Calu3 (cell line): ENCODE measurements around the gene TOM1L2. TPM values are rescaled to one million over a fixed set of nuclear protein-coding genes. Genes with fewer than 3 reads are reported as not detected.

Experiments used
- BruUV-seq: library from RNA; stranded (reverse); fragments of 400-500 nt; replicated peaks from 2 replicates; lab custom pipeline; 2021; lab: Mats Ljungman, UMichigan
- CTCF ChIA-PET: fragments of 300-600 bp; sonication (Branson Sonifier 250); formaldehyde crosslinking; loops from one replicate; lab custom pipeline; 2022; ENCODE audit warnings: antibody characterized with exemption; lab: Charles Lee
- DNase-seq: peaks from one replicate; pipeline ENCODE4 v3.0.0; 2022
- H3K27ac Mint-ChIP-seq: one replicate; pipeline ENCODE4 v1.8.0; 2022; ENCODE audit warnings: mixed read lengths; ENCODE audit not compliant: unreplicated experiment
- H3K27me3 Mint-ChIP-seq: one replicate; pipeline ENCODE4 v1.8.0; 2022; ENCODE audit warnings: mixed read lengths; ENCODE audit not compliant: unreplicated experiment
- H3K36me3 Mint-ChIP-seq: one replicate; pipeline ENCODE4 v1.8.0; 2022; ENCODE audit warnings: mild to moderate bottlenecking, moderate library complexity, mixed read lengths; ENCODE audit not compliant: insufficient read depth, unreplicated experiment
- H3K4me1 Mint-ChIP-seq: one replicate; pipeline ENCODE4 v1.8.0; 2022; ENCODE audit warnings: mild to moderate bottlenecking, low read depth, mixed read lengths; ENCODE audit not compliant: unreplicated experiment
- H3K4me3 Mint-ChIP-seq: one replicate; pipeline ENCODE4 v1.8.0; 2022; ENCODE audit warnings: mild to moderate bottlenecking, low read depth, moderate library complexity, mixed read lengths; ENCODE audit not compliant: unreplicated experiment
- H3K9me3 Mint-ChIP-seq: one replicate; pipeline ENCODE4 v1.8.0; 2022; ENCODE audit warnings: low read depth, mixed read lengths; ENCODE audit not compliant: unreplicated experiment
- CTCF ChIP-seq: fragments of 200-600 bp; IDR thresholded peaks from one replicate; pipeline ENCODE4 v1.8.0; 2022; ENCODE audit warnings: antibody characterized with exemption; ENCODE audit not compliant: unreplicated experiment
- intact Hi-C: fragments of 100-400 bp; cut with micrococcal nuclease; formaldehyde crosslinking; loops from one replicate; pipeline ENCODE4 v1.10.0; 2022; ENCODE audit not compliant: unreplicated experiment
- total RNA-seq: library from RNA; stranded (reverse); gene quantifications from 2 replicates; pipeline ENCODE4 v1.2.3, GENCODE V29; 2022

The TOM1L2 gene
- total RNA-seq, 1 experiment from 2014 or later, result 20.1 TPM

GRCh38 chr17:17937958-17938357, 34.2 kb downstream of the TOM1L2 start:
- no TSS peak for BruUV-seq
- no peak for DNase-seq
- H3K4me3 Mint-ChIP-seq, result no peak overlapping the region
- TF ChIP-seq CTCF, result no peak
- CTCF ChIA-PET, result no interaction called here
- no peaks in the 10 kb centered on the region for H3K9me3 Mint-ChIP-seq
- no peaks in the 10 kb centered on the region for H3K36me3 Mint-ChIP-seq
- no peaks in the 10 kb centered on the region for H3K27me3 Mint-ChIP-seq
- H3K4me1 Mint-ChIP-seq, result peaks cover 27% of the 10 kb centered on the region
- no peak overlapping the region for H3K27ac Mint-ChIP-seq
- intact Hi-C loops, result no loop called here

GRCh38 chr17:17937201-17937853, 34.9 kb downstream of the TOM1L2 start:
- CTCF ChIA-PET, result no interaction called here
- Mint-ChIP-seq H3K27me3 (no peaks in the 10 kb centered on the region), H3K9me3 (no peaks in the 10 kb centered on the region), H3K36me3 (no peaks in the 10 kb centered on the region), H3K27ac (no peak overlapping the region), H3K4me1 (peaks cover 21% of the 10 kb centered on the region), H3K4me3 (no peak overlapping the region)
- TF ChIP-seq CTCF, result no peak
- DNase-seq, result no peak
- intact Hi-C loops, result no loop called here
- BruUV-seq, result no TSS peak

GRCh38 chr17:17935321-17936271, 36.6 kb downstream of the TOM1L2 start:
- no peak for DNase-seq
- Mint-ChIP-seq H3K9me3 (no peaks in the 10 kb centered on the region), H3K4me3 (no peak overlapping the region), H3K36me3 (no peaks in the 10 kb centered on the region), H3K4me1 (peaks cover 26% of the 10 kb centered on the region), H3K27ac (no peak overlapping the region), H3K27me3 (no peaks in the 10 kb centered on the region)
- CTCF ChIA-PET, result no interaction called here
- intact Hi-C loops, result no loop called here
- no TSS peak for BruUV-seq
- no peak for TF ChIP-seq CTCF

GRCh38 chr17:17934806-17935205, 37.4 kb downstream of the TOM1L2 start:
- no peak overlapping the region for H3K27ac Mint-ChIP-seq
- no peaks in the 10 kb centered on the region for H3K9me3 Mint-ChIP-seq
- no peaks in the 10 kb centered on the region for H3K36me3 Mint-ChIP-seq
- no peaks in the 10 kb centered on the region for H3K27me3 Mint-ChIP-seq
- no TSS peak for BruUV-seq
- DNase-seq, result no peak
- peaks cover 26% of the 10 kb centered on the region for H3K4me1 Mint-ChIP-seq
- H3K4me3 Mint-ChIP-seq, result no peak overlapping the region
- TF ChIP-seq CTCF, result no peak
- intact Hi-C loops, result no loop called here
- CTCF ChIA-PET, result no interaction called here
